Measurements from ENCODE around the gene WDR62.

- no peak for TF ChIP-seq CTCF (optimal IDR thresholded peaks at IDR 0.05 in 1 of 3, IDR thresholded peaks at IDR 0.05 in 1 of 3, conservative IDR thresholded peaks at IDR 0.05 in 1 of 3; ENCODE audit: extremely low read depth in 1 of 3, insufficient read depth in 2 of 3, low read length in 3 of 3)
- no peak for TF ChIP-seq EZH2 (IDR thresholded peaks at IDR 0.05; ENCODE audit: low read length)
Measured at GRCh38 chr19:36019061-36019670, 35.5 kb upstream of the WDR62 start.
